Measurements from ENCODE around the gene MLF1. TPM values are rescaled to one million over a fixed set of nuclear protein-coding genes. Genes with fewer than 3 reads are reported as not detected.

The MLF1 gene
- total RNA-seq: 7.5 and 7.9 TPM in 2 replicates

GRCh38 chr3:158570999-158571702 lies at the start of gene MLF1:
Gene MLF1, plus strand, starts transcription at chr3:158571194. Its CDS starts 107 bp downstream, at chr3:158571301.

GRCh38 chr3:158644345-158644908 lies 73.4 kb downstream of the MLF1 start, which contains the start of gene GFM1:
Gene GFM1, plus strand, starts transcription at chr3:158644527. Its CDS starts 108 bp downstream, at chr3:158644635.

Small RNAs within 50 kb of the gene (small RNA-seq; reads per million reads assigned to genes)
- gene AC025033.1: not detected

Other genes with a start within 250 kb of the MLF1 start
- gene GFM1, start 73.3 kb downstream of the MLF1 start, total RNA-seq: 71.9 and 101 TPM in 2 replicates
- 72.1 and 74.1 TPM in 2 replicates for gene LXN, start 101.5 kb downstream of the MLF1 start, total RNA-seq
- gene RARRES1, start 161.3 kb downstream of the MLF1 start, total RNA-seq: 0.96 and 1.3 TPM in 2 replicates
- gene MFSD1, start 230.9 kb downstream of the MLF1 start, total RNA-seq: 52.3 and 79.2 TPM in 2 replicates

Measured in vein endothelial cell (primary cell).